NCI-H446 (cell line): ENCODE measurements around the gene KIF2A.
A peak's percentile ranks its signal among the peaks of the same experiment; 100 is the strongest.

Experiments
- DNase-seq, 2 experiments: peaks; one replicate each; lab custom pipeline; 2025; lab: John Stamatoyannopoulos, UW

The KIF2A gene

DNA sequence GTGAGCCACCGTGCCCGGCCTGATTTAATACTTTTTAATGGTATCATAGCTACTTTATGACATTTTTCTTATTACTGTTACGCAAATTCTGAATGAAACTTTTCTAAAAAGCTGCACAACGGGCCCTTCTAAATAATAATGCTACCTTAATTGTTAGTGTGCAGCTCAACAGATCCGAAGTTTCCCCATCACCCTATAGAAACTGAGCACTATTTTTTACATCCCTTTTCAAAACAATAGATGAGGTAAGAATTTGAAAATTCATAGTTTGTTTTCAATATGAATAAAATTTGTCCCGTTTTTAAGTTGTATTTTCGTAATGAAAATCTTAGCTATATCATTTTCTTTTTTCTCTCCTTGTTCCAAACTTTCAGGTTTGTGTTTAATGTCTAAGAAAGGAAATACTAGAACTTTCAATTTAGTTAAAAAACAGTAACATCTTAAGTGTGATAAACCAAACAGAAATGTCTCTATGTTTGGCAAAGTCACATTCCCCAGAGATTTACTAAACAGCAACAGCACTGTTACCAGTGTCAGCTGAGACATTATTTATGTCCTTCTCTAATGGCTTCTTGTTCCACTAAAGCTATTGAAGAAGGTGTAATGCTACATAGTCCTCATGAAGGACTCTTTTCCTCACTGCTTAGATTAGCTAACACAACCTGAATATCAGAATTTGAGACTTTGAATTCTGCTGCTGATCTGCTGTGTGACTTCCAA is 22.9 kb downstream of the KIF2A start:
- no peak for DNase-seq

DNA sequence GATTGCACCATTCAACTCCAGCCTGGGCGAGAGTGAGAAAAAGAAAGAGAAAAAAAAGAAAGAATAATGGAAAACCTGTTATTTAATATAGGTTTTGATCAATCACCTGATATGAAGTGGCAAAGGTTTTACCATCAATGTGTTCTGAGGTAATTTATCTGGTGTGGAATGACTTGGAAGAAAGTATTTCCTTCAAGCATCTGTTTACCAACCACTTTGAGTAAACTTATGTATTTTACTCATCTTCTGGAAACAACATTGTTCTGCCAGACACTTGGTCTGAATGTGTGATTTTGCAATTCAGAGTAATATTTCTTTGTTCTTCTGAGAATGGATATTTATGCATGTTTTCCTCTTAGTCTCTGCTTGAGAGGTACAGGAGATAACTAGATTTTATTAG is 24.3 kb downstream of the KIF2A start:
- no peak for DNase-seq

DNA sequence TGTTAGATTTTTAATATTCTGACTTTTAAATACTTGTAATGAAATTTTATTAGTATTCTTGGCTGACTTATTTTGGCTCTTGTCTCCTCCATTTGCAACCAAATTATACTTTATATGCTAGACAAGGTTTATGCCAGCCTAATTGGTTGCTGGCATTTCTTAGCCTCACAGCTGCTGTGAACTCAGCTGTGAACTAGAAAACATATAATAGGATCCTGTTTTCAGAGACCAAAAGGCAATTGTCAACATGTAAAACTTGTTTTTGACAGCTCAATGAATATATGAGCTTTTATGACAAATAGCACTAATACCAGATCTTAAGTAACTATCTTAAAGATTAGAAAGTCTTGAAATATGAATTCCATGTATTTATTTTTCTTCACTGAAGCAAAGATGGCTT is 25.9 kb downstream of the KIF2A start:
- DNase-seq: peak in 1 of 2 experiments; percentile 7

DNA sequence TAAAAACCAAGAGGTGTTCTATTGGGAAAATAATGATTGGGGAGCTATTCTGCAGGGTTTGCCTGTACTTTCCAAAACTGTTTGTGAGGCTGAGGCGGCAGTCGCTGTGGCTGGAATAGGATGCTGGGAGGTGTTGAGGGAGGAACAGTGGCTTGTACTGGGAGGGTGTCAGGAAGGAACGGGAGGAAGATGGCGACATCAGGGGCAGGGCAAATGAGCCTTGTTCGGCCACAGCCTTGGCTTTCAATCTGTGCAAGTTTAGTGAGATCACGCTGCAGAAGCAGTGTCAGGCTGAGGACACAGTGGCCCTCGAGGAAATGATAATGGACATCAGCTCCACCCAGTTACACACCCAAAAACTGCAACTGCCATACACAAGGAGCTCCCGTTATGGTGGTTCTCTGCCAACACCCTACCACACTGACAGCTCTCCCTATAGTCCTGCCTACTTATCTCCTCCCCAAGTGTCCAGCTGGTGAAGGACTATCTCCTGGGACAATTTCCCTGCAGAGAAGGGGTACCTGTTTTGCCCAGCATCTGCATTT is 27.3 kb downstream of the KIF2A start:
- no peak for DNase-seq

DNA sequence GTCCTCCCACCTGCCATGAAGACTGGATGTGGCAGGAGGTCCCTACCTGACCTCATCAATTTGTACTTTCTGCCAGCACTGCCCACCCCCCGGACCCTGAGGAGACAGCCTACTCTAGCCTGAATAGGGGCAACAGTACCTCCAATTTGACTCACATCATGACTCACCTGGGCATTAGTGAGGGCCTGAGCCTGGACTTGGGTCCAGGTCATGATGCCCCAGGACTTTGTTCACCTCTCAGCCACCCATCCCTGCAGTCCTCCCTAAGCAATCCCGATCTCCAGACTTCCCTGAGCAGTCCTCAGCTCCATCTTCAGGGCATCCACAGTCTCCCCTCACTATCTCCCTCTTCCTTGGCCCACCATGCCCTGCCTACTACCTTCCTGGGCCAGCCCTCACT is 28.1 kb downstream of the KIF2A start:
- DNase-seq: no peak

DNA sequence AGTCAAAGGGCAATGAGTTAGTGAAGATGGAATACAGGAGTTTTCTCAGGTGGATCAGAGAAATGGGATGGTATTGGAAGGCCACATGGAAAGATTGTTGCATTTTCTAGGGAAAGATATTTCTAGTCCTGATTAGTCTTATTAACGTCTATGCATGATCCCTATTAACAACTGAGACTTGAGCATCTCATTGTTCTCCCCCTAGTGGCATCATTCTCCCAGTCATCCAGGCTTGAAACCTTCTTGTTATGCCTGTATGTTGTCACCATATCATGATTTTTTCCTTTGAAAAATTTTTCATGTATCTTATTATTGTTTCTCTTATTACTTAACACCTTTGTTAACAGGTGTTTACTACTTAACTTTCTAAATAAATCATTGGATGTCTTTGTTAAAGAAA is 34.4 kb downstream of the KIF2A start:
- DNase-seq: no peak

DNA sequence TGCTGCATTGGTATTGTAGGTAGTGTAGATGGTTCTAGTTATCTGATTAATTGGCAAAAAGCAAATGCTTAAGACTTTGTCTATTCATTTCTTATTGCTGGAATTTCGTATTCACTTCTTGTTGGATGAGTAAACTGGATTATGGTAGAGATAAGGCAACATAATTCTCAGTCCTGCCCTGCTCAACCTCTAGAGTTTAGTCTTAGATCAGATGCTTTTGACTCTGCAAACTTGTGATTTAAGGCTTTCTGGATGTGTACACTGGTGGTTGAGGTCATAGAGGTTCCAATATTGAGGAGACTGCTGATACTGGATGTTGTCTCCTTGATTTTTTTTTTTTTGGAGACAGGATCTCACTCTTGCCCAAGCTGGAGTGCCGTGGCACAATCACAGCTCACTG is 35.0 kb downstream of the KIF2A start:
- DNase-seq: no peak

DNA sequence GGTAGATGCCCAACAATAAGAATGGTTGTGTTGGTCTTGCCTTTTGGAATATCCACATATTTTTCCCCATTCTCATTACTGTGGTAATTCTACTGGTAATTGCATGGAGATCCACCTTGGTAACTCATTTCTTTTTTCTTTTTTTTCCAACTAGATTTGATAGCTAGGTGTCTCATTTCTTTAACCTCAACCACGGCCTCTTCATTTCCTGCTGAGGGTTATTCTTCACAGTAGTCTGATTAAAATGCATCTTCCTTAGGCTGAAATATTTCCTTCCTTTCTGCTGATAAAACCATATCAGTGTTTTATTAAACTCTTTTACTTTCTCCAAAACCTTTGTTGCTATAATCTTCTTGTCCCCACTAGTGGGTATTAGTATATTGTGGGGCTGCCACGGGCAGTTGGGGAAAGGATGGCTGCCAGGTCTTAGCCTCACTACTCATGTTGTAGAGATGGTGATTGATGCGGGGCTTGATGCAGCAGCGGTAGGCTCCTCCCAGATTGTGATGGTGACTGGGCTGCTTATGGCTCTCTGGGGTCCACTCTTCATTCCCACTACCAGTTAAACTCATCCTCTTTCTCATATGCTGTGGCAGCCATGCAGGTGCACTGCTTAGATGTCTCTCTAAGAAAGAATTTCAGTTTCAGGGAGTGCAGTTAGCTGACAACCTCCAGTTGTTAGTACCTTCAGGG is 35.9 kb downstream of the KIF2A start:
- no peak for DNase-seq

DNA sequence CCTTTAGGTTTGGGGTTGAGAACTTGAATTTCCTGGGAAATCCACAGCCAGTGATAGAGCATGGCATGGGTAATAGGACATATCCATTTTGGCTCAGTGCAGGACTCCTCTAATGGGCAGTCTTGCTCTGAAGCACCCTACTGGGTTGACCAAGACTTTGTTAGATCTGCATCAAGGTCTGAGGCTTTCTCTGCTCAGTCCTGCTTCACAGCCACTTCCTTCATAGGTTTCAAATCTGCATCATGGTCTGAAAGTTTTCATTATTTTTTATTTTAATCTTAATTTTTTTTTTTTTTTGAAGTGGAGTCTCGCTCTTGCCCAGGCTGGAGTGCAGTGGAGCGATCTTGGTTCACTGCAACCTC is 36.5 kb downstream of the KIF2A start:
- no peak for DNase-seq

DNA sequence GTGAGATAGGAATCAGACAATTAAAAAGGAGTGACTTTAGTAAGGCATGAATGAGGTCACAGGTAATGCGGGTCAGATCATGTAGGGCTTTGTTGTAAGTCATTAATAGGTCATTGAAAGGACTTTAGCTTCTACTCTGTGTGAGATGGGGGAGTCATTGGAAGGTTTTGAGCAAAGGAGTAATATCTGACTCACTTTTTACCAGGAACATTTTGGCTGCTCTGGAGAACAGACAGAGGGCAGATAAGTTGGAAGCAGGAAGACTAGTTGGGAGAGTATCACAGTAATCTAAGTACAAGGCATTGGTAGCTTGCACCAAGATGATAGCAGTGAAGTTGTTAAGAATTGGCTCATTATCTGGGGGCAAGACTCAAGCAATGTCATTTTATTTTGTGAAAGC is 37.4 kb downstream of the KIF2A start:
- no peak for DNase-seq

DNA sequence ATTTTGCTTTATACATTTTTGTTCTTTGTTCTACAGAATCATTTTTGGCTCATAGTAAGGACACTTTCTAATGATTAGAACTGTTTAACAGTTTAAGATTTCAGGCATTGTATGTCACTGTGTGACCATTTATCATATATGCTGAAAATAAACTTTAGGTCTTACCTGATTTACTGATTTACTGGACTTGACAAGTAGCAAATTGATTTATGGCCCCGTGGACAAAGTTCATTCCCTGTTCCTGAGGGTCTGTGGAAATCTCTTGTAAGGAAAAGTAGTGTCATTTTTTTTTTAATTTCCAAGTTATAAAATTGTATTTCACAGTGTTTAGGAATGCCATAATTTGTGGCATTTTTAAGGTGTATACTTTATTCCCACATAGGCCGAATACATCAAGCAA is 40.7 kb downstream of the KIF2A start:
- no peak for DNase-seq

DNA sequence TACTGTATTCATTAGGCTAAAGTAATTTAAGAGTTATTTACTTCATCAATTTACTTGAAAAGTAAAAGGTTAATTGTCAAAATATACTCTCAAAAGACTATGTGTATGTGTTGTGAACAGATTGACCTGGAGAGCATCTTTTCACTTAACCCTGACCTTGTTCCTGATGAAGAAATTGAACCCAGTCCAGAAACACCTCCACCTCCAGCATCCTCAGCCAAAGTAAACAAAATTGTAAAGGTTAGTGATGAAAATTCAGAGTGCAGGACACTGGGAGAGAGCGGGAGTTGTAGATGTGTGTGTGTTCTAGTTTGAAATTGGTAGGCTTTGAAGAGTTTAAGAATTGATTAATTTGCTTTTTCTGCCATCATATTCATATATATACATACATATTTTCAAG is 41.9 kb downstream of the KIF2A start:
- no peak for DNase-seq

DNA sequence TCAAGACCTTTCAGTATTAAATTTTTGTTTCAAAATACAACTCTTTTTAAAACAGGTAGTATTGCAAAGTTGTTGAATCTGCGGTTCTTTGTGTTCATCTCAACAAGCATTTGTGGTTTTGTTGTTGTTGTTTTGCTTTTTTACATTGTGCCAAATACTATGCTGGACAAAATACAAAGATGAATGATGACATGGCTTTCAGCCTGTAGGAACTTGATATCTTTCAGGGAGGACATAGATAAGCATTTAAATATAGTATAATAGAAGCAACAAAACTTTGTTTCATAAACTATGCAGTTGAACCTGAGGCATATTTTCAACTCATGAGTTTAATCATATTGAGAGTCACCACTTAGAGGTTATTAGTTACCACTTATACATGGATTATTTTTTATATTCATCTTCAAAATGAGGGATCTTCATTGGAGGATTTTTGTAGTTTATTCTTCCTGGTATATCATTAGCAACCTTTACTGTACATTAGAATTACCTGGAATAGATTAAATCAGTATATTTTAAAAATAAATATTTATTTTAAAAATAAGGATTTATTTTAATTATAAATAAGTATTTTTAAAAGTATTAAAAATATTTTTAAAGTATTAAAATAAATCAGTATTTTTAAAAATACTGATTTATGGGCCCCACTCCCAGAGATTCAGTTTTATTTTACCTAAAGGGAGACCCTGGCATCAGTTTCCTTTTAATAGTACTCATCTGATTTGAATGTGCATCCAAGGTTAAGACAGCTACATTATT is 42.9 kb downstream of the KIF2A start:
- no peak for DNase-seq

DNA sequence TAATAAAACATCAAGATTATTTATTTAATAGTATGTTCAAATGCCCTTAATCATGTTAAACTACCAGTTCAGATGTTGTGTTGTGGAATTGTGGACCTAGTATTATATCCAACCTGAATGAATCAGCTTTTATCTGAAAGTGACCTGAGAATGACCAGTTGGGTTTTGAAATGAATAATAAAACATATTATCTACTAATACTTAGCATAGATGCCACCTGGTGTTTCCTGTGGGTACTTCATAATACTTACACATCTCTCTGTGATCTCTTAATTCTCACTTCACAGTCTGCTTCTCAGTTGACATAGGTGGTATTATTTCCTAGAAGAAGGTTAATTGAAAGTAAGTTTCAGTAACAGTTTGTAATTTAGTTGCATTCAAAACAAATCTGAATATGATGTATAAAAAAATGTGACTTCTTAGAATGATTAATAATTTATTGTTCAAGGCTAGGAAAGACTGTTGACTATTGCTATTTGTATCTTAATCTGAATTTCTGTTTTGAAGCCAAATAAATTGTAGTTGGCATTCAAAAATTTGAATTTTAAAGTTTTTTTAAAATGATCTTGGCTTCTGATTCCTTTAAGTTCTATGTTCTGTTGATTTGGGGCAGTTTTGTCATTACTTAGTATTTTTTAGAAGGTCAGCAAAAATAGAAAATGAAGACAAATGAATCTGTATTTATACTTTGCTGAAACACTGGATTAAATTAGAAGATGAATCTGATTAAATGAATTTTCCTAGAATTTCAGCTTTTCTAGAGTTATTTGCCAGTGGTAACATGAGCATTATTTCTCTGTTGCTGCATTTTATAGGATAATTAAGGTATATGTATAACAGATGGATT is 48.2 kb downstream of the KIF2A start:
- DNase-seq: peak in 1 of 2 experiments; percentile 25

DNA sequence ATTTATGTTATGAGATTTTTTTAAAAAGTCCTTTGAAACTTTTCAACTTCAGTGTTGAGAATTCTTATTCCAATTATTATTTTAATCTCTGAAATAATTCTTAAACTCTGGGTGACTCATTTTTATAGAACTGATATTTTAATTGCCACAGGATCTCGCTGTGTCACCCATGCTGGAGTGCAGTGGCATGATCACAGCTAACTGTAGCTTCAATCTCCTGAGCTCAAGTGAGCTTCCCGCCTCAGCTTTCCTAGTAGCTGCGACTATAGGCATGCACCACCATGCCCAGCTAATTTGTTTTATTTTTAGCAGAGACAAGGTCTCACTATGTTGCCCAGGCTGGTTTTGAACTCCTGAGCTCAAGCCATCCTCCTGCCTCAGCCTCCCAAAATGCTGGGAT is 56.7 kb downstream of the KIF2A start:
- DNase-seq: no peak

DNA sequence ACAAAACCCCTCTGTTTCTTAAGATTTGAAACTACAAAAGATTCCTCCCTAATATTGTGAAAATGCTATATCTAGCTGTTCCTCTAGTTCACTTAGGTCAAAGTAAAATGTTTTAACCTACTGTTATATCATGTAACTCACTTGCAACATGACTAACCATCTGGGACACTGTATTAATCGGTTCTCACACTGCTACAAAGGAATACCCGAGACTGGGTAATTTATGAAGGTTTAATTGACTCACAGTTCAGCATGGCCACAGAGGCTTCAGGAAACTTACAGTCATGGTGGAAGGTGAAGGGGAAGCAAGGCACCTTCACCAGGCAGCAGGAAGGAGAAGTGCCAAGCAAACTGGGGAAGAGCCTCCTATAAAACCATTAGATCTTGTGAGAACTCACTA is 63.0 kb downstream of the KIF2A start:
- no peak for DNase-seq

DNA sequence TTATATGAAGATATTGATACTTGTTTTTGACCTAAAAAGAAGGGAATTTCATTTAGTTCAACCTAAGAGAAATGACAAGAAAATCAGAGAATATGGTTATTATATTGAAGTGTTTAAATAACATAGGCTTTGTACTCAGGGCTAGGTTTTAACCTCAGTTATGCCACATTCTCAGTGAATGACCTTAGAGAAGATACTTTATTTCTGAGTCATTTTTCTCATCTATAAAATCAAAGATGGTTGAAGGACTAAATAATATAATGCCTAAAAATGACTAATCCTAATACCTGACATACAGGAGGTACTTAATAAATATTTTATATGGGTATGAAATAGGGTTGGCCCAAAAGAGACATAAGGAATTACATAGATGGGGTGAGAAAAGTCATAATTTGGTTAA is 65.4 kb downstream of the KIF2A start:
- DNase-seq: no peak

DNA sequence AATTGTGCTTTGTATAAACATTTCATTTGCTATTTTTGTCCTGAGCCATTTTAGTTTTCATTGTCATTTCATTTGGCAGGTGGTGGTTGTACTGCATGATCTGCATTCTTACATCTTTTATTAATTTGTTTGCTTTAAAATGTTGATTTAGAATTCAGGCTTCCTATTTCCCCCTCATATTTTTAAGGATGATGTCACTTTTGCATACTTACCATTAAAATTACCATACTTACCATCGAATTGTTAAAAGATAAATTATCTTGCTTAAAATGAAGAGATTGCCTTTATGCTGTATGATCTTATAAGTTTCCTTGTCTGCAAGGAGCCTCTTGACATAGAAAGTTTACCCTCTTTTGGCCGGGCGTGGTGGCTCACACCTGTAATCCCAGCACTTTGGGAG is 66.6 kb downstream of the KIF2A start:
- no peak for DNase-seq

DNA sequence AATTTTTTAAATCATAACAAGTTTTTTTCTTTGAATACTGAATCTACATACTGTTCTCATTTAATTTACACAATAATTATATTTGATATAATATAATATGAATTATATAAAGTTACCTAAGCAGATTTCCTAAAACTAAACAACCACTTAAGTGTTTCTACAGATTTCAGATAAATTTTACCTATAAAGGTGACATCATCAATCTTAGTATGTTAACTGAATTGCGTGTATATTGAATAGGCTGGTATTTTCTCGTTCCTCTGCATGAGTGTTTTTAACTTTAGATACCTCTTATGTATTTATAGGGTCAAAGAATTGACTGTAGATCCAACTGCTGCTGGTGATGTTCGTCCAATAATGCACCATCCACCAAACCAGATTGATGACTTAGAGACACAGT is 67.4 kb downstream of the KIF2A start:
- no peak for DNase-seq

DNA sequence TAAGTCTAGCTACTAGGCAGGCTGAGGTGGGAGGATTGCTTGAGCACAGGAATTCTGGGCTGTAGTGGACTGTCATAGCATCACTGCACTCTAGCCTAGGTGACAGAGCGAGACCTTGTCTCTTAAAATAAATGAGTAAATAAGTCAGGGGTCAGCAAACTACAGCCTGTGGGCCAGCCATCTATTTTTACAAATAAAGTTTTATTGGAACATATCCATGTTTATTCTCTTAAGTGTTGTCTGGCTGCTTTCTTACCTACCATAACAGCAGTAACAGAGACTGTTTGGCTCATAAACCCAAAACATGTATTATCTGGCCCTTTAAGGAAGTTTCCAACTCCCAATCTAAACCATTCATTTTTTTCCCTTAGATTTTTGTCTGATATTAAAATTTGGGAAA is 68.1 kb downstream of the KIF2A start:
- DNase-seq: no peak

DNA sequence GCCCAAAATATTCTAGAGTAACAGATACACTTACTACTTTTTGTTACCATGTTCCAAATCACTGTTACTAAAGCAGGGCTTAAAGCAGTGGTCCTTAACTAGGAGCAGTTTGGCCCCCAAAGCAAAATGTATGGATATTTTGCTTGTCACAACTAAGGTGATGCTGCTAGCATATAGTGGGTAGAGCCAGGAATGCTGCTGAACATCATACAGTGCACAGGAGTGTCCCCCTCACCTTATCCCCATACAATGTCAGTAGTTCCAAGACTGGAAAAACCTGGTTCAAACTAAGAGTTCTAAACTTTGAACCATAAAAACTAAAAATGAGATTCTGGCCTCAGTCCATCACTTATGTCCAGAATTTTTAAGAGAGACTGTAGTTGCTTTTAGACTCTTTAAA is 69.6 kb downstream of the KIF2A start:
- DNase-seq: no peak

DNA sequence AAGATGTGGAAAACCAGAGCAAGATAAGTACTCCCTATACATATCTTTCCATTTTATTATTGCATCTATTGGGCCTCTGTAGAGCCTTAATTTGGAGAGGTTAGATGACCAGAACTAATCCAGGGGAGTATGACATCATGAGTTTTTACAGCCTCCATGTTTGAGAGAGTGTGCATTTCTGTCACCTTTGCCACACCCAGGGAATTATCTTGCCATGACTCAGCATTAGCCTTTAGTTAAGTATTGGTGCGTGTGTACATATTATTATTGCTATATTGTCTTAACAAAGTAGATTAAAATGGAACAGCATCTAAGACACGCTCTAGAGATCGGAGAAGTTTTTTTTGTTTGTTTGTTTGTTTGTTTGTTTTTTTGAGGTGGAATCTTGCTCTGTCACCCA is 70.1 kb downstream of the KIF2A start:
- DNase-seq: no peak
